HG03280 (cell line): Measurements from ENCODE around the gene NKTR.

ENCODE experiments used
- ATAC-seq: cut with Tn5 transposase; IDR thresholded peaks from one replicate; pipeline ENCODE4 v1.9.1; 2021; ENCODE audit warnings: mild to moderate bottlenecking, moderate library complexity; ENCODE audit not compliant: unreplicated experiment

Gene NKTR

GRCh38 chr3:42647821-42648459 lies 47.5 kb downstream of the NKTR start:
- no peak for ATAC-seq

- no peak for ATAC-seq
Measured at GRCh38 chr3:42649006-42649405, 48.5 kb downstream of the NKTR start.

GRCh38 chr3:42649783-42650182 lies 49.3 kb downstream of the NKTR start:
- ATAC-seq: no peak

- ATAC-seq: no peak
Measured at GRCh38 chr3:42651248-42652091, 51.0 kb downstream of the NKTR start.

- ATAC-seq: no peak
Measured at GRCh38 chr3:42652251-42652610, 51.7 kb downstream of the NKTR start.

- no peak for ATAC-seq
Measured at GRCh38 chr3:42652611-42653302, 52.3 kb downstream of the NKTR start.

GRCh38 chr3:42653303-42653559 lies 52.7 kb downstream of the NKTR start:
- no peak for ATAC-seq

GRCh38 chr3:42653560-42654330 lies 53.3 kb downstream of the NKTR start, which contains the start of gene ZBTB47:
TSS of gene ZBTB47 (plus strand) at chr3:42653697. CDS start at chr3:42658356, 4,659 bp downstream.
- no peak for ATAC-seq

- ATAC-seq: no peak
Measured at GRCh38 chr3:42654331-42655201, 54.1 kb downstream of the NKTR start.

- no peak for ATAC-seq
Measured at GRCh38 chr3:42655331-42655888, 54.9 kb downstream of the NKTR start.

GRCh38 chr3:42655980-42656679 lies 55.6 kb downstream of the NKTR start:
- ATAC-seq: no peak

- no peak for ATAC-seq
Measured at GRCh38 chr3:42656680-42657610, 56.5 kb downstream of the NKTR start.

GRCh38 chr3:42657675-42658074 lies 57.2 kb downstream of the NKTR start:
- ATAC-seq: no peak

GRCh38 chr3:42658091-42658770 lies 57.7 kb downstream of the NKTR start:
- ATAC-seq: no peak

GRCh38 chr3:42658771-42659390 lies 58.4 kb downstream of the NKTR start:
- ATAC-seq: no peak

- ATAC-seq: no peak
Measured at GRCh38 chr3:42659451-42660130, 59.1 kb downstream of the NKTR start.
